K562 (cell line): ENCODE results near the gene RAB1B. TPM values are rescaled to one million over a fixed set of nuclear protein-coding genes. Genes with fewer than 3 reads are reported as not detected.

Experiments
- ARID4B ChIP-seq: sonication (generic); formaldehyde crosslinking; IDR thresholded peaks from 2 replicates; pipeline ENCODE4 v1.8.0; 2022; ENCODE audit warnings: mild to moderate bottlenecking, missing genetic modification reagents
- ATF3 ChIP-seq, 2 experiments: fragments of 450-650 bp in 1 of 2; sonication (generic) in 1 of 2; formaldehyde crosslinking in 1 of 2; IDR thresholded peaks in 1 of 2; conservative IDR thresholded peaks in 1 of 2; 2 replicates each; pipeline versions ENCODE4 v1.6.1 to v1.8.1; 2016 to 2023; ENCODE audit warnings: mild to moderate bottlenecking in 2 of 2, moderate library complexity in 2 of 2, inconsistent platforms in 1 of 2, missing genetic modification reagents in 1 of 2
- ETV5 ChIP-seq: sonication (generic); formaldehyde crosslinking; IDR thresholded peaks from 2 replicates; pipeline ENCODE4 v1.4.0; 2020; ENCODE audit warnings: low read depth, mild to moderate bottlenecking, missing genetic modification reagents
- FOXA3 ChIP-seq, 2 experiments: fragments of 450-650 bp in 1 of 2; sonication (generic) in 1 of 2; formaldehyde crosslinking; IDR thresholded peaks in 1 of 2; conservative IDR thresholded peaks in 1 of 2; 2 replicates each; pipeline versions ENCODE4 v1.4.0 to v1.8.0; 2020 to 2022; ENCODE audit warnings: mild to moderate bottlenecking in 2 of 2, missing genetic modification reagents in 1 of 2
- HCFC1 ChIP-seq: IDR thresholded peaks from 2 replicates; pipeline ENCODE4 v1.6.1; 2012; ENCODE audit warnings: low read depth, low read length, improper control_type of control experiment
- HMGXB4 ChIP-seq: sonication (generic); formaldehyde crosslinking; IDR thresholded peaks from 2 replicates; pipeline ENCODE4 v1.8.1; 2023; ENCODE audit warnings: mild to moderate bottlenecking, missing genetic modification reagents
- MBD2 ChIP-seq: sonication (generic); IDR thresholded peaks from 2 replicates; pipeline ENCODE4 v1.6.1; 2016; ENCODE audit warnings: low read depth, borderline replicate concordance
- NFIC ChIP-seq: fragments of 450-650 bp; IDR thresholded peaks from 2 replicates; pipeline ENCODE4 v1.6.1; 2017; ENCODE audit warnings: mild to moderate bottlenecking, inconsistent platforms
- SP1 ChIP-seq: sonication (generic); formaldehyde crosslinking; IDR thresholded peaks from 2 replicates; pipeline ENCODE4 v1.8.1; 2022; ENCODE audit warnings: mild to moderate bottlenecking, missing genetic modification reagents
- polyA plus RNA-seq, 8 experiments: library from polyadenylated mRNA; depleted of rRNA in 4 of 8; stranded (reverse) in 5 of 8; unstranded in 3 of 8; fragments of >200 nt; fragmentation: Nextera tagmentation in 2 of 8; fragmentation: Illumina TruSeq in 1 of 8; extraction: Ambion mirVana in 2 of 8; extraction: Trizol in 1 of 8; gene quantifications; 2 replicates each; pipeline versions ENCODE4 v1.2.1 to v1.2.3, GENCODE V29; 2011 to 2014; ENCODE audit warnings: inconsistent platforms in 1 of 8, missing spikeins in 1 of 8
- total RNA-seq, 7 experiments: library from RNA; depleted of rRNA in 6 of 7; stranded (reverse); fragments of >200 nt in 6 of 7; fragmentation: Illumina TruSeq in 2 of 7; extraction: Trizol in 2 of 7; gene quantifications; 2 replicates each; pipeline versions ENCODE4 v1.2.1 to v1.2.3, GENCODE V29; 2011 to 2021; ENCODE audit warnings: low replicate concordance in 1 of 7

Gene RAB1B
- total and polyA plus RNA-seq, 9 of the 15 experiments (the other 6 are each of a cell fraction or from before 2014, with no cell fraction given), result 5.6 to 146 (median 98.6) TPM

GRCh38 chr11:66311965-66312548, 43.6 kb downstream of the RAB1B start (continued):
- TF ChIP-seq ARID4B (CRISPR knock-in tag) (peak; percentile 67; the same call in 1 of the 2 replicates), NFIC (peak; percentile 53), ATF3 (IDR thresholded peaks at IDR 0.05) (no peak), ATF3 (CRISPR knock-in tag; conservative IDR thresholded peaks at IDR 0.05) (0 out of 2 replicates have a peak, but pooled peaks have one; percentile 52), HCFC1 (no peak; the same call in 1 of the 2 replicates), SP1 (CRISPR knock-in tag) (peak; percentile 98), HMGXB4 (CRISPR knock-in tag) (peak; percentile 77; the same call in 1 of the 2 replicates), MBD2 (0 out of 2 replicates have a peak, but pooled peaks have one; percentile 26), FOXA3 (CRISPR knock-in tag; conservative IDR thresholded peaks at IDR 0.05 in 1 of 2, IDR thresholded peaks at IDR 0.05 in 1 of 2) (peak in 1 of 2 experiments; percentile 71; a peak in 1 of 4 replicates), ETV5 (peak; percentile 23; the same call in 1 of the 2 replicates)
